ENCODE results near the gene C17orf75.

C17orf75 gene

GRCh38 chr17:32285746-32286517 lies 56.0 kb downstream of the C17orf75 start:
- in situ Hi-C loops (cut with MboI; ENCODE audit: low pct_unique_long_range_greater_than_20kb, low sequenced_read_pairs) = no loop called here
- no peak for DNase-seq

- in situ Hi-C loops (cut with MboI; ENCODE audit: low pct_unique_long_range_greater_than_20kb, low sequenced_read_pairs) = no loop called here
- DNase-seq = no peak
Measured at GRCh38 chr17:32285306-32285705, 56.7 kb downstream of the C17orf75 start.

GRCh38 chr17:32283745-32284201 lies 58.2 kb downstream of the C17orf75 start:
- in situ Hi-C loops (cut with MboI; ENCODE audit: low pct_unique_long_range_greater_than_20kb, low sequenced_read_pairs) = no loop called here
- no peak for DNase-seq

- in situ Hi-C loops (cut with MboI; ENCODE audit: low pct_unique_long_range_greater_than_20kb, low sequenced_read_pairs) = no loop called here
- DNase-seq = no peak
Measured at GRCh38 chr17:32281011-32281451, 60.9 kb downstream of the C17orf75 start.

GRCh38 chr17:32279891-32280716 lies 61.9 kb downstream of the C17orf75 start:
- in situ Hi-C loops (cut with MboI; ENCODE audit: low pct_unique_long_range_greater_than_20kb, low sequenced_read_pairs) = no loop called here
- DNase-seq = no peak

- in situ Hi-C loops (cut with MboI; ENCODE audit: low pct_unique_long_range_greater_than_20kb, low sequenced_read_pairs) = no loop called here
- DNase-seq = no peak
Measured at GRCh38 chr17:32278815-32279214, 63.2 kb downstream of the C17orf75 start.

Measured in KBM-7 (cell line).